Vagina (tissue), 2 donors: Measurements from ENCODE around the gene IL19.

Experiments
- POLR2A ChIP-seq, 2 donors: fragments of 450-650 bp; IDR thresholded peaks; one replicate each; pipeline ENCODE4 v1.6.1; 2017; ENCODE audit warnings: antibody characterized with exemption in 2 of 2, mild to moderate bottlenecking in 2 of 2, moderate library complexity in 2 of 2
- POLR2AphosphoS5 ChIP-seq, 2 donors: sonication (generic); formaldehyde crosslinking; IDR thresholded peaks; one replicate each; pipeline ENCODE4 v1.9.0; 2017; ENCODE audit warnings: antibody characterized with exemption in 2 of 2, mild to moderate bottlenecking in 2 of 2, low read depth in 1 of 2; ENCODE audit not compliant: insufficient read depth in 1 of 2
- TF ChIP-seq, protein P1 (sequence below), 3 experiments: fragments of 450-650 bp in 2 of 3; fragments of 200-600 bp in 1 of 3; sonication (generic) in 1 of 3; IDR thresholded peaks; one replicate each; pipeline ENCODE4 v1.5.1; 2017 to 2019; ENCODE audit warnings: antibody characterized with exemption in 3 of 3, mild to moderate bottlenecking in 2 of 3, moderate library complexity in 2 of 3

DNA sequence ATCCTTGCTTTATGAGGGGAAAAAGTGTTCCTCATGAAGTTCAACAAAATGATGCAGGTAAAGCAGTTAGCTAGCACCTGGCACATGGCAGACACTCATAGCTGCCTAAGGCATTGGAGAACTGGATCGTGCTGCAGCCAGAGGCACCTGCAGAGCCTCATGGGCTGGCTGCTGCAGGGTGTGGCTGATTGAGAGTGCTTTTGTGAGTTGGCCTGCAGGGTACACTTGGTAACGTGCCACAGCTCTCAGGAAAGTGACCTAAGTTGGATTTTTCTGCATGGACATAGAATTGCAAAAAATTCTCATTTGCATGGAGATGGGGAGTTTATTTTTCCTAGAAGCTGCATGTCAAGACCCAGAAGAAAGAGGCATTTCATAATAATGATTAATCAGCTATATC lies 63.2 kb downstream of the IL19 start:
- TF ChIP-seq, protein P1, sequence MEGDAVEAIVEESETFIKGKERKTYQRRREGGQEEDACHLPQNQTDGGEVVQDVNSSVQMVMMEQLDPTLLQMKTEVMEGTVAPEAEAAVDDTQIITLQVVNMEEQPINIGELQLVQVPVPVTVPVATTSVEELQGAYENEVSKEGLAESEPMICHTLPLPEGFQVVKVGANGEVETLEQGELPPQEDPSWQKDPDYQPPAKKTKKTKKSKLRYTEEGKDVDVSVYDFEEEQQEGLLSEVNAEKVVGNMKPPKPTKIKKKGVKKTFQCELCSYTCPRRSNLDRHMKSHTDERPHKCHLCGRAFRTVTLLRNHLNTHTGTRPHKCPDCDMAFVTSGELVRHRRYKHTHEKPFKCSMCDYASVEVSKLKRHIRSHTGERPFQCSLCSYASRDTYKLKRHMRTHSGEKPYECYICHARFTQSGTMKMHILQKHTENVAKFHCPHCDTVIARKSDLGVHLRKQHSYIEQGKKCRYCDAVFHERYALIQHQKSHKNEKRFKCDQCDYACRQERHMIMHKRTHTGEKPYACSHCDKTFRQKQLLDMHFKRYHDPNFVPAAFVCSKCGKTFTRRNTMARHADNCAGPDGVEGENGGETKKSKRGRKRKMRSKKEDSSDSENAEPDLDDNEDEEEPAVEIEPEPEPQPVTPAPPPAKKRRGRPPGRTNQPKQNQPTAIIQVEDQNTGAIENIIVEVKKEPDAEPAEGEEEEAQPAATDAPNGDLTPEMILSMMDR (IDR thresholded peaks at IDR 0.05): no peak
- TF ChIP-seq POLR2A (IDR thresholded peaks at IDR 0.05) (no peak), POLR2AphosphoS5 (IDR thresholded peaks at IDR 0.05; ENCODE audit: insufficient read depth in 1 of 2, low read depth in 1 of 2) (no peak)
